HL-60 (cell line): ENCODE measurements around the gene AKT3.

Experiments used
- DNase-seq, 2 experiments: peaks; one replicate each; pipeline ENCODE4 v3.0.0-alpha.2; 2010 to 2020; ENCODE audit warnings: low read depth in 1 of 2, low spot score in 1 of 2
- H3K27ac ChIP-seq: fragments of 250-450 bp; sonication (Bioruptor Pico); replicated peaks from 2 replicates; pipeline ENCODE4 v1.5.1; 2020; ENCODE audit warnings: mild to moderate bottlenecking, moderate library complexity
- H3K27me3 ChIP-seq: fragments of 250-450 bp; sonication (Bioruptor Pico); 2 replicates; pipeline ENCODE4 v1.5.1; 2021; ENCODE audit warnings: mild to moderate bottlenecking, moderate library complexity; ENCODE audit not compliant: insufficient read depth, poor library complexity, severe bottlenecking
- H3K4me3 ChIP-seq: replicated peaks from 2 replicates; pipeline ENCODE4 v1.5.1; 2011; ENCODE audit warnings: mild to moderate bottlenecking, control low read depth, low read length; ENCODE audit not compliant: insufficient read depth
- GABPA ChIP-seq: IDR thresholded peaks from 2 replicates; pipeline ENCODE4 v1.6.1; 2012; ENCODE audit warnings: low read depth
- POLR2AphosphoS5 ChIP-seq: IDR thresholded peaks from 2 replicates; pipeline ENCODE4 v1.6.1; 2012; ENCODE audit warnings: low read depth
- SPI1 ChIP-seq: IDR thresholded peaks from 2 replicates; pipeline ENCODE4 v1.6.1; 2012; ENCODE audit warnings: low read depth, mild to moderate bottlenecking, borderline replicate concordance
- TF ChIP-seq, protein P1 (sequence below): IDR thresholded peaks from one replicate; pipeline ENCODE4 v1.5.1; 2011; ENCODE audit warnings: low read length, control low read depth, inconsistent platforms; ENCODE audit not compliant: insufficient read depth
- TF ChIP-seq, protein P2 (sequence below): IDR thresholded peaks from 2 replicates; pipeline ENCODE4 v1.6.1; 2012; ENCODE audit warnings: low read depth; ENCODE audit not compliant: insufficient replicate concordance

The AKT3 gene

DNA sequence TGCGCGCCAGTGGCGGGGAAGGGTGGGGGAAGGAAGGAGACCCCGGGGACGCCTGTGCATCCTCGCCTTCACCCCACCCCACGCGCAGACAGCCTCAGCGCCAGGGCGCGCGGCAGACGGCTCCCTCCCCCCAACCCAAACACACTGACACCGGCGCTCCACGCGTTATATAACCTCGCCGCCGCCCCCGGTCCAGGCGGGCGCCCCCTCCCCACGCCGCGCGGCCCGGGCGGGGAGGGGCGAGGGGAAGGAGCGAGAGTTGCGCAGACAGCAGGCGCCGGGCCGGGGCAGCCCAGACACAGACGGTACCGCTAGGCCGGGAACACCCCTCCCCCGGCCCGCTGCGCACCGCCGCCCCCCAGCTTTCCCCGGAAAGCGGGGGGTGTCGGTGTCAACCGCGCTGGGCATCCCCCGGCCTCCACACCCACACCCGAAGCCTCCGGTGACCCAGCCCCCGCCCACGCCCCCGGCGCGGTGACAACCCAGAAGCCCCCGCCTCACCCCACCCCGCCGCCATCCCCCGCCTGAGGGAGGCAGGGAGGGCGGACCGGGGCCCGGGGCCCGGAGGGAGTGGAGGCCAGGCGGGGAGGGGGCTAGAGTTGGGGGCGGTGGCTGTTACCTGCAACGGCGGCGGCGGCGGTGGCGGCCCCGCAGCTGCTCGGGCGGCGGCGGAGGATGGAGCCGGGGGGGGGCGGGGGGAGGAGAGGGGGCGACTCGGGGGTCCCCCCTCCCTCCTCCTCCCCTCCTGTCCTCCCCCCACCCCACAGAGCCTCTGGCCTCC, 432 bp downstream of the AKT3 start:
- no peak for TF ChIP-seq POLR2AphosphoS5
- TF ChIP-seq, protein P1, sequence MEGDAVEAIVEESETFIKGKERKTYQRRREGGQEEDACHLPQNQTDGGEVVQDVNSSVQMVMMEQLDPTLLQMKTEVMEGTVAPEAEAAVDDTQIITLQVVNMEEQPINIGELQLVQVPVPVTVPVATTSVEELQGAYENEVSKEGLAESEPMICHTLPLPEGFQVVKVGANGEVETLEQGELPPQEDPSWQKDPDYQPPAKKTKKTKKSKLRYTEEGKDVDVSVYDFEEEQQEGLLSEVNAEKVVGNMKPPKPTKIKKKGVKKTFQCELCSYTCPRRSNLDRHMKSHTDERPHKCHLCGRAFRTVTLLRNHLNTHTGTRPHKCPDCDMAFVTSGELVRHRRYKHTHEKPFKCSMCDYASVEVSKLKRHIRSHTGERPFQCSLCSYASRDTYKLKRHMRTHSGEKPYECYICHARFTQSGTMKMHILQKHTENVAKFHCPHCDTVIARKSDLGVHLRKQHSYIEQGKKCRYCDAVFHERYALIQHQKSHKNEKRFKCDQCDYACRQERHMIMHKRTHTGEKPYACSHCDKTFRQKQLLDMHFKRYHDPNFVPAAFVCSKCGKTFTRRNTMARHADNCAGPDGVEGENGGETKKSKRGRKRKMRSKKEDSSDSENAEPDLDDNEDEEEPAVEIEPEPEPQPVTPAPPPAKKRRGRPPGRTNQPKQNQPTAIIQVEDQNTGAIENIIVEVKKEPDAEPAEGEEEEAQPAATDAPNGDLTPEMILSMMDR: no peak
- no peak for TF ChIP-seq GABPA
- TF ChIP-seq SPI1: no peak
- TF ChIP-seq, protein P2, sequence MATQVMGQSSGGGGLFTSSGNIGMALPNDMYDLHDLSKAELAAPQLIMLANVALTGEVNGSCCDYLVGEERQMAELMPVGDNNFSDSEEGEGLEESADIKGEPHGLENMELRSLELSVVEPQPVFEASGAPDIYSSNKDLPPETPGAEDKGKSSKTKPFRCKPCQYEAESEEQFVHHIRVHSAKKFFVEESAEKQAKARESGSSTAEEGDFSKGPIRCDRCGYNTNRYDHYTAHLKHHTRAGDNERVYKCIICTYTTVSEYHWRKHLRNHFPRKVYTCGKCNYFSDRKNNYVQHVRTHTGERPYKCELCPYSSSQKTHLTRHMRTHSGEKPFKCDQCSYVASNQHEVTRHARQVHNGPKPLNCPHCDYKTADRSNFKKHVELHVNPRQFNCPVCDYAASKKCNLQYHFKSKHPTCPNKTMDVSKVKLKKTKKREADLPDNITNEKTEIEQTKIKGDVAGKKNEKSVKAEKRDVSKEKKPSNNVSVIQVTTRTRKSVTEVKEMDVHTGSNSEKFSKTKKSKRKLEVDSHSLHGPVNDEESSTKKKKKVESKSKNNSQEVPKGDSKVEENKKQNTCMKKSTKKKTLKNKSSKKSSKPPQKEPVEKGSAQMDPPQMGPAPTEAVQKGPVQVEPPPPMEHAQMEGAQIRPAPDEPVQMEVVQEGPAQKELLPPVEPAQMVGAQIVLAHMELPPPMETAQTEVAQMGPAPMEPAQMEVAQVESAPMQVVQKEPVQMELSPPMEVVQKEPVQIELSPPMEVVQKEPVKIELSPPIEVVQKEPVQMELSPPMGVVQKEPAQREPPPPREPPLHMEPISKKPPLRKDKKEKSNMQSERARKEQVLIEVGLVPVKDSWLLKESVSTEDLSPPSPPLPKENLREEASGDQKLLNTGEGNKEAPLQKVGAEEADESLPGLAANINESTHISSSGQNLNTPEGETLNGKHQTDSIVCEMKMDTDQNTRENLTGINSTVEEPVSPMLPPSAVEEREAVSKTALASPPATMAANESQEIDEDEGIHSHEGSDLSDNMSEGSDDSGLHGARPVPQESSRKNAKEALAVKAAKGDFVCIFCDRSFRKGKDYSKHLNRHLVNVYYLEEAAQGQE: no peak
- no peak overlapping the region for H3K27ac ChIP-seq
- DNase-seq: no peak
- peak overlapping the region; percentile 67 for H3K4me3 ChIP-seq
- peaks cover 49% of the 10 kb centered on the region for H3K27me3 ChIP-seq

DNA sequence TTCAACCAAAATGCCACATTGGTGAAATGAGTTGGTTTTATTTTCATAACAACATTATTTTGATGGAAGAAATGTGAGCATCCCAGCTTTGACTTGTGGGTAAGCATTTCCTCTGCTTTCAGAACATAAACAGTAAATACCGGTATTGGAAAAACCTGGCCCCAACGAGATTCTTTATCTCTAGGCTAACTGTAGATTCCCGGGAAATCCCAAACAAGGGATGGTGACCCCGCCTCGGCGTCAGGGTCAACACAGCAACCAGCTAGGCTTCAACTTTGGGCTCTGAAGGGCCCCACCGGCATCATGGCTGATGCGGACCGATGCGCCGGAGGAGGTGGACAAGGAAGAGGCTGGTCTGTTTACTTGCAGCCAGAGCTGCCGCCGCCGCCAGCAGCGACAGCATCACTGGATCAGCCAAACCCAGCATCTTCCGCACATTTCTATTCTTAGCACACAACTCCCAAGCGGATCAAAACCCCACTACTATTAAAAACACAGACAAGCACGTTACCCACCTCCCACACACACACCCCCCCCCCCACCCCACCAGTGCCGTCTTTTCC, 1.1 kb downstream of the AKT3 start:
- TF ChIP-seq, protein P2: no peak
- TF ChIP-seq, protein P1: no peak
- TF ChIP-seq POLR2AphosphoS5 (no peak), SPI1 (no peak), GABPA (no peak)
- Histone ChIP-seq H3K4me3 (peak overlapping the region; percentile 67), H3K27ac (no peak overlapping the region), H3K27me3 (peaks cover 49% of the 10 kb centered on the region)
- no peak for DNase-seq

DNA sequence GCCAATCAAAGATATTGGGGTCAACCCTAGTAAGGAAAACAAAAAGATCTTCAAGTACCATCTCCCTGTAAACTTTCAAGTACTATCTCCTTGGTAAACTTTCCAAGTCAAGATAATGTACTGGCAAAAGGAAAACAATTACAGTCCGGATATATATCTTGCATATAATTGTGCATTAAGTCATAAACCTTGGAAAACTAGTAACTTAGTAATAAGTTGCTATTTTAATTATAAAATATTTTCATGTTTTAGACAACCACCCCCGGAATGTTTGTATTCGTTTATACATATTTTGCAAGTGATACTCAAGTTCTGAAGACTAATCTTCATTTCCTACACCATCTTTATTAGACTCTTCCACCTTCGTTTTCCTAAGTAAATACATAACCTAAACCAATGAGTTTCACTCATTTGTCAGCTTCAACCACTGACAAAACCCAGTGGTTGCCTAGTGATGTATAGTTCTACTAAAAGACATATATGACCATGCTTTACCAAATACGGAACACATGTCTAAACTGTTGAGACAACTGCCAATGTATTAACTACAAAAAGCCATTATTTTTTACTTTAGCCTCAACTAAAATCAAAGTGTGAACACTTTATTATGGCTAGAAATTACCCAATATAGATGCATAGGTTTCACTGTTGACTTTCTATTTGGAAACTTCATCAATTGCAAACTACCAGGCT, 1.7 kb downstream of the AKT3 start:
- DNase-seq: no peak
- Histone ChIP-seq H3K27me3 (peaks cover 47% of the 10 kb centered on the region), H3K4me3 (no peak overlapping the region), H3K27ac (no peak overlapping the region)
- TF ChIP-seq, protein P2: no peak
- TF ChIP-seq SPI1 (no peak), GABPA (no peak), POLR2AphosphoS5 (no peak)
- TF ChIP-seq, protein P1: no peak
